HL-60/S4 (cell line): Measurements from ENCODE around the gene MAL.

ENCODE experiments used
- in situ Hi-C: fragments of 300-500 bp; cut with MboI; formaldehyde crosslinking; loops from 2 replicates; pipeline ENCODE4 v1.14.3; 2022; ENCODE audit warnings: low sequenced_read_pairs

MAL gene

DNA sequence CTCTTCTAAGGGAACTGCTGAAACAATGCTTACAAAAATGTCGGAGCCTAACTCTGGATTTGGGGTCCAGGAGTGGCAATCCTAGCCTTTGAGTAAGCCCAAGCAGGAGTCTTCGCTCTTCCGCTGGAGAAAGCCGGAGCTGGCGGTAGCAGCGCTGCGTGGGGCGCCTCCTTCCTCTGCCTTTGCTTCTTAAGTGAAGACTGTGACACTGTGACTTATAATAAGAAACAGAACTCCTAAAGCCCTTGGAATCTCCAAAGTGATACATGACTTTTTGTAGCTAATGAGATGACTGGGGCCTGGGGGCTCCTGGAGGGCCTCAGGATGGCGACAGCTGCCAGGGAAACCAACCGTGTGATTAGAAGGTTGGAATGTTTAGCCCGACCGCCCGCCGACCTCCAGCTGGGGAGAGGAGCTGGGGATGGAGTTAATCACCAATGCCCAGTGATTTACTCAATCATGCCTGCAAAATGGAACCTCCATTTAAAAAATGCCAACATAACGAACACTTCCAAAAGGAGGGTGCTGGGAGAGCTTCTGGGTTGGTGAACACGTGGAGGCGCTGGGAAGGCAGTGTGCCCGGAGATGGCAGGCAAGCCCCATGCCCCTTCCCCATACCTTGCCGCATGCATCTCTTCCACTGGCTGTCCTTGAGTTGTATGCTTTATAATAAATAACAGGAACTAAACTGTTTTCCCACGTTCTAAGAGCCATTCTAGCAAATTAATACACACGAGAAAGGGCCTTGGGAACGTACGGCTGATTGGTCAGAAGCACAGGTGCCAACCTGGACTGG, 29.0 kb upstream of the MAL start:
- in situ Hi-C loops: no loop called here

- in situ Hi-C loops: no loop called here
Measured at GRCh38 chr2:94997981-94998930, 27.3 kb upstream of the MAL start.

DNA sequence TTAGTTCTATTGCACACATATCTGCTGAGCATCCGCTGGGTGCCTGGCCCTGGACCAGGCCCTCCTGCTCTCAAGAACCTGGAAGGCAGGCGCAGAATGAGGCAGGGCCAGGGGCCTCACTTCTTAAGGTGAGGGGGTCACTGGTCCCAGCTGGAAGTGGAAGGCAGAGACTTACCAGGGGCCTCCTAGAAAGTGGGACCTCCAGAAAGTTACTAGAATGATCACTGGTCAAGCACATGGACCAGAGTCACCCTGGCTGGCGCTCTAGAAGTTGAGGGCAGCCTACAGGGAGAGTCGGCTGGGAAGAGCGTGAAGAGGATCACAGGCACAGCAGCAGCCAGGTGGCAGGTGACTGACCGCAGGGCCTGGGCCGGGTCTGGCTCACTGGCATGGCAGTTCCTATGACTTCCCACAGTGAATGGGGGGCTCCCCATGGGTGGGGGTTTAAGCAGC, 26.1 kb upstream of the MAL start:
- in situ Hi-C loops: no loop called here

DNA sequence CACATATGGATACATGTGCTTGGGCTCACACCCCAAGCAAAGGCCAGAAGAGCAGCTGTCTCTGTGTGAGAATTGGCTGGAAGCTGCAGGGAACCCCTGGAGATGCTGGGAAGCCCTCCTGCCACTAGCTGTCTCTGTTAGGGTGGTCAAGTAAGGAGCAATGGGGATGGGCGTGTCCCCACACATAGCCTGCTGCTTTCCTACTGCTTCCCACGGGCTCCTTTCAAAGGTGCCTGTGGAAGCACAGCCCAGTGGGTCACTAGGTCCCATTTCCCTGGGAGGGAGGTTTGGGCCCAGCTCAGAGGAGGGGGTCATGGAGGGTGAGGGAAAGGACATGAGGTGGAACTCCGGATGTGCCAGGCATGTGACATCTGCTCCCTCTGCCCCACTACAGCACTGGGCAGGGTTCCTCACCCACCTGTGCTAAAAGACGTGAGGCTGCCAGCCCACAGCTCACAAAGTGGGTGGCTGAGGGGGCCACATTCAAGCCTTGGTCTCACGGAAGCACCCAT, 24.4 kb upstream of the MAL start:
- in situ Hi-C loops: no loop called here

DNA sequence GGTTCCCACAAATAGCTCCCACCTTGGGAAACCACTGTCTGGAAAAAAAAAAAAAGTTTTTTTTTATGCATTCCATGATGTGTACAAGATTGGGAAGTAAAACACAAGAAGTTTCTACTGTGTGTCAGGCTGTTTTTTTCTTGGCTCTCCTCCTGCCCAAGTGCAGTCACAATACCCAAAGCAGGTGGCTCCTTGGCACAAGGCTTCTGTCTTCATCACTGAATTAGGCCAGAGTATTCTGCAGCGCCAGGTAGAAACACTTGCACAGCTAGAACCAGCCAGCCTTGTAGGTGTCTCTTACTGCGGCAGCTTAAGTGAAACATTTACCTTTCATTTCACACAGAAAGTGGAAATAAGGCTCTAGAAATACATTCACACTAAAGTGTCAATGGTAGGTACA, 23.8 kb upstream of the MAL start:
- in situ Hi-C loops: no loop called here

GRCh38 chr2:95002498-95002897, 23.0 kb upstream of the MAL start:
- in situ Hi-C loops: no loop called here

DNA sequence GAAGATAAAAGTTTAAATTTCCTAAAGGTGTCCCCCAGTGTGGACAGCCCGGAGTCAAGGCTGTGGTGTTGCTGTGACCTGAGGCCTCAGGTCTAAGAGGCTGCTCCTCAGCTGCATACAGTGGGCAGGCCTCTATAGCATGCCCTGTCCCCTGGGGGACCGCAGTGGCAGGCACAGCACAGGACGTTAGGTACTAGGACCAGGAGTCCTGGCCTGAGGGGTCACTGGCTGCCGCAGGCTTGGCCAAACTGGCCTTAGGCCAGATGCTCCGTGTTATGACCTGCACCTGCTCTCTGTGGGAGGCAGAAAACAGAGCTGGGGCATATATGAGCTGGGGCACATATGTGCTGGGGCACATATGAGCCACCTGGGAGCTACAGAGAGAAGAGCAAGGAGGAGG, 21.2 kb upstream of the MAL start:
- in situ Hi-C loops: no loop called here

GRCh38 chr2:95004711-95005110, 20.8 kb upstream of the MAL start:
- in situ Hi-C loops: no loop called here

- in situ Hi-C loops: no loop called here
Measured at GRCh38 chr2:95005726-95006125, 19.8 kb upstream of the MAL start.

- in situ Hi-C loops: no loop called here
Measured at GRCh38 chr2:95006588-95006987, 18.9 kb upstream of the MAL start.

DNA sequence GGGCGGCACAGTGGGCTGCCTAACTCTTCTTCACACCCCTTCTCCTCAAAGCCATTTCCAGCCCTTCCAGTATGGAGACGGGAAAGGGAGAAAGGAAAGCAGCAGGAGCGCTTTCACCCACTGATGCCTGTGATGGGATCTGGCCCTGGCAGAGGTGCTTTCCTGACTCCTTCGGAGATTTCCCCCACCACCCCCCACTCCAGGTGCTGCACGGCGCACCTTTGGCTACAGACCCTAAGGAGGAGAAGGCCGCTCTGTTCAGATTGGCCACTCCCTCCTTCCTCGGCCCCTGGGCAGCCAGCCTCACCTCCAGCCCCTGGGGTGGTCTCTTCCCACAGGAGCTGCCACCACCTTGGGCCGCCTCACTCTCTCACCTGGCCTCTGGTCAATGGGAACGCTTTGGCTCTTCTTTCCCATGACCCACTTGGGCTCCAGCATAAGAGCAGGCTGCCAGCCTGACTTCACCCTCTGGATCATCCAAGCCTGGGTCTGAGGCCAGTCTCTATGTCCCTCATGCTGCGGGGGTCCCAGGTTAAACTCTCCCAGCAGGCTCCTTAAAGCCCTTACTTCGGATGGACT, 18.4 kb upstream of the MAL start:
- in situ Hi-C loops: no loop called here

DNA sequence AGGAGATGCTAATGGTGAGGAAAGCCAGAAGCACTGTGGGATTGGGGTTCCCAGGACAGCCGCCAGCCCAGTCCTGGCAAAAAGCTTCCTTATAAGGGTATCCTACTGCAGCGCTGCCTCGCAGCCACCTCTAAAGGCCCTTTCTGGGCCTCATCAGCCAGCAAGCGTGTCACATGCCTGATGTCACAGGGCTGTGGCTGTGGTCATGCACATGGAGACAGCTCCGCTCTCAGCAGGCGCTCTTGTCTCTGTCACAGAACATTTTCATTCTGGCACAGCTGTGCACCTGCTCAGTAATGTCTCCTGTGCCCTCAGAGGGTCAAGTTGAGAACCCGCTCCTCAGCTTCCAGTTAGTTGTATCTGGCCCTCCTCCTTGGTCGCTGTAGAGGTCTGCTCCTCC, 17.7 kb upstream of the MAL start:
- in situ Hi-C loops: no loop called here

DNA sequence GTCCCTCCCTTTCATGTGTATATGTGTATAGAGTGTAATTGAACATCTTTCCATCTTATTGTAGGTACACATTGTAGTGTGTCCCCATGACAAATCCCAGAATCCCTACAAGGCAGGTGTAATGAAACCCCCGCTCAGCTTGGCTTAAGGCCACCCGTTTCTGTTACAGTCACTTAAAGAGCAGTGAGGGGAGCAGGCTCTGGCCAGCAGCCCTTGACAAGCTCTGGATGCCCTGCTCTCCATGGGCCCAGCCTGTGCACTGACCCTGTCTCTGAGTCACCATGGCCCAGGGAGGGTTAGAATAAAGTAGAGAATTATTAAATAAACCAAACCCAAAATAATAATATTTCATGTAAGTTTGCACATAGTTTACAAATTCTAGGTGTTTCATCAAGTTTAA, 17.2 kb upstream of the MAL start:
- in situ Hi-C loops: no loop called here

GRCh38 chr2:95008996-95009395, 16.5 kb upstream of the MAL start:
- in situ Hi-C loops: no loop called here

- in situ Hi-C loops: no loop called here
Measured at GRCh38 chr2:95009412-95009811, 16.1 kb upstream of the MAL start.

GRCh38 chr2:95010126-95010525, 15.4 kb upstream of the MAL start:
- in situ Hi-C loops: no loop called here

DNA sequence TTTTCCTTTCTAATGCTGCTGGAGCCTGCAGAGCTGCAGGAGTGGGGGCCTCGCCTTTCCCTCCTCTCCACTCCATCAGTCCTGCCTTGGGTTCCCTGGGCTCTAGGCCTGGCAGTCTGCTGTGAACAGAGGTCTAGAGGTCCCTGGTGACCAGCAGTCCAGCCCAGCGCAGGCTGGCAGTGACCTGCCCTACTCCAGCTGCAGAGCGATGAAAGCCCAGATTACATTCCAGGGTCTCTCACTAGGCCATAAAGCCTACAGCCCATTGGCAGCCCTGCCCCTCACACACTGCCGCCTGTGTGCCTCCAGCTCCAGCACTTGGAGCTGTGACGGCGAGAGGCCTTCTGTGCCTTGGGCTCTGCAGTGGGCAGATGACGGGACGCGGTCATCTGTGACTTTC, 14.8 kb upstream of the MAL start:
- in situ Hi-C loops: no loop called here

DNA sequence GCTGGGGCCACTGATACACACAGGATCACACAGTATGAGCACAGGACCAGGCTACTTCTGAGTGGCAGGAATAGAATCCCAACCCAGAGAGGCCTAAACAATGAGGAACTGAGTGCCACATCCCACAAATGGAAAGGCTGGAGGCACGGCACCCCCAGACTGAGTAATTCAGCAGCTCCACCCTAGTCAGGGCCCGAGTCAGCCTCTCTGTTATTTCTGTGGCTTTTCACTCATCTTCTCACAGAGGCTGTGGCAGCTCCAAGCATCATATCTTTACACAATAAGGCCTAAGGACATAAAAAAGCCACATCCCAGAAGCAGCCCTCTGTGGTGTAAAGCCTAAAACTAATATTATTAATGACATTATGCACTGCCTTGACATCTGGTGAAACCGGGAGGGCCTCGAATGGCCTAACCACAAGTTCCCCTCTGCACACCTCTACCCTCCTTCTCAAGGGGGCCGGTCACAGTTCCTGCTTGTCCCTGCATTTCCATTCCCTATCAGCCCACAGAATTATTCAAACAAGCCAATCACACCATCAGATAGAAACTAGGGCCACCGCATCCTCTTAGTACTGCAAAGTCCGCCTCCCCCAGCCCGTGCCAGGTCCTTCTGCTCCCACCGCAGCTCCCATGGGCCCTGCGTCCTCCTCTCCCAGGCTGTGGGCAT, 12.5 kb upstream of the MAL start:
- in situ Hi-C loops: no loop called here

DNA sequence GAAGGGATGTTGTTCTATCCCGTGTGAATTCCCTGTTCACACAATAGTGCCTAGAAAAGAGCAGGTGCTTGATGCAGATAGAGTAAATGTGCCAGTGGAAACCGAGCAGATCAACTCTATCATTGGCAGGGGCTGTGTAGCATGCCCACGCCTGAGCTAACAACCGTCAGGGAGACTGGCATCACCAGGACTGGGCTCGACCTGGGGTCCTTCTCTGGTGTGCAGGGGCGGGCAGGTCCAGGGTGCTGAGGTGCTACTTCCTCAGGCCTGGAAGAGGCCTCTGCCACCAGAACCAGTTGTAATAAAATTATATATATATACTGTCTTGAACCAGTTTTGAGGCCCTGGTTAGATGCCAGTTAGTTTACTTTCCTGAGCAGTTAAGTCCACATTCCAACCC, 11.8 kb upstream of the MAL start:
- in situ Hi-C loops: no loop called here

GRCh38 chr2:95014126-95014708, 11.3 kb upstream of the MAL start:
- in situ Hi-C loops: no loop called here
